Measurements from ENCODE around the gene VSIG10L2.
"Not testable (repeated sequence)": the region's sequence is repeated elsewhere in the genome, so short reads cannot be mapped to it uniquely, and the experiment has no call there.

VSIG10L2 gene

GRCh38 chr11:125979511-125979910 lies 33.7 kb downstream of the VSIG10L2 start:
- no peak overlapping the region for H3K4me3 ChIP-seq (ENCODE audit: insufficient read depth in 1 of 2, low read depth in 1 of 2, low read length in 2 of 2)
- no peak overlapping the region for H2AFZ ChIP-seq (ENCODE audit: low read depth, low read length)
- H2BK5ac ChIP-seq (ENCODE audit: low read depth, low read length, poor library complexity, severe bottlenecking), result no peak overlapping the region
- no peaks in the 10 kb centered on the region for H3K9me3 ChIP-seq (ENCODE audit: control insufficient read depth, low read length)
- no peaks in the 10 kb centered on the region for H3K79me1 ChIP-seq (replicated peaks; ENCODE audit: low read length, poor library complexity, severe bottlenecking)
- peaks cover 5% of the 10 kb centered on the region for H3K4me1 ChIP-seq (ENCODE audit: control insufficient read depth, insufficient read depth, low read depth, low read length)
- H2BK15ac ChIP-seq (ENCODE audit: low read depth, poor library complexity, severe bottlenecking), result no peak overlapping the region
- no peak overlapping the region for H4K8ac ChIP-seq (ENCODE audit: low read length)
- H3K23ac ChIP-seq (ENCODE audit: low read length in 2 of 2), result no peak overlapping the region
- H3K27ac ChIP-seq (ENCODE audit: low read length, poor library complexity, severe bottlenecking), result no peak overlapping the region
- WGBS, result 92% methylated on average over 3 of the region's 3 CpGs
- no peak overlapping the region for H3K18ac ChIP-seq (ENCODE audit: low read depth in 1 of 2, low read length in 2 of 2)
- H4K91ac ChIP-seq (ENCODE audit: low read length), result no peak overlapping the region
- H3K4me2 ChIP-seq (ENCODE audit: low read length, poor library complexity, severe bottlenecking), result no peak overlapping the region
- peaks cover 0 to 98% of the 10 kb centered on the region in 2 experiments for H3K36me3 ChIP-seq (ENCODE audit: control insufficient read depth in 1 of 2, insufficient read depth in 2 of 2, low read depth in 1 of 2, low read length in 2 of 2)
- no peak overlapping the region for H2AK5ac ChIP-seq (ENCODE audit: low read length, severe bottlenecking)
- no peak overlapping the region for H2BK12ac ChIP-seq (ENCODE audit: low read length in 2 of 2)
- no peak for DNase-seq
- H3K4ac ChIP-seq (ENCODE audit: low read depth in 1 of 2, low read length in 2 of 2), result no peak overlapping the region
- H3K14ac ChIP-seq (ENCODE audit: low read length in 2 of 2), result no peak overlapping the region
- no peaks in the 10 kb centered on the region for H3K27me3 ChIP-seq (ENCODE audit: control insufficient read depth in 1 of 2, insufficient read depth in 1 of 2, low read length in 2 of 2)
- H3K9ac ChIP-seq (ENCODE audit: low read length), result no peak overlapping the region
- H2BK120ac ChIP-seq (ENCODE audit: low read depth, low read length), result no peak overlapping the region

- Histone ChIP-seq H3K14ac (ENCODE audit: low read length in 2 of 2) (no peak overlapping the region), H2AK5ac (ENCODE audit: low read length, severe bottlenecking) (no peak overlapping the region), H3K4me1 (ENCODE audit: control insufficient read depth, insufficient read depth, low read depth, low read length) (peaks cover 5% of the 10 kb centered on the region), H3K4ac (ENCODE audit: low read depth in 1 of 2, low read length in 2 of 2) (no peak overlapping the region), H3K23ac (ENCODE audit: low read length in 2 of 2) (no peak overlapping the region), H2BK12ac (ENCODE audit: low read length in 2 of 2) (no peak overlapping the region), H2BK5ac (ENCODE audit: low read depth, low read length, poor library complexity, severe bottlenecking) (no peak overlapping the region), H3K79me1 (replicated peaks; ENCODE audit: low read length, poor library complexity, severe bottlenecking) (no peaks in the 10 kb centered on the region), H3K36me3 (ENCODE audit: control insufficient read depth in 1 of 2, insufficient read depth in 2 of 2, low read depth in 1 of 2, low read length in 2 of 2) (peaks cover 0 to 98% of the 10 kb centered on the region in 2 experiments), H2BK15ac (ENCODE audit: low read depth, poor library complexity, severe bottlenecking) (no peak overlapping the region), H3K9ac (ENCODE audit: low read length) (no peak overlapping the region), H3K18ac (ENCODE audit: low read depth in 1 of 2, low read length in 2 of 2) (no peak overlapping the region), H3K9me3 (ENCODE audit: control insufficient read depth, low read length) (no peaks in the 10 kb centered on the region), H4K91ac (ENCODE audit: low read length) (no peak overlapping the region), H3K27me3 (ENCODE audit: control insufficient read depth in 1 of 2, insufficient read depth in 1 of 2, low read length in 2 of 2) (no peaks in the 10 kb centered on the region), H3K27ac (ENCODE audit: low read length, poor library complexity, severe bottlenecking) (no peak overlapping the region), H4K8ac (ENCODE audit: low read length) (no peak overlapping the region), H2BK120ac (ENCODE audit: low read depth, low read length) (no peak overlapping the region), H3K4me2 (ENCODE audit: low read length, poor library complexity, severe bottlenecking) (no peak overlapping the region), H3K4me3 (ENCODE audit: insufficient read depth in 1 of 2, low read depth in 1 of 2, low read length in 2 of 2) (no peak overlapping the region), H2AFZ (ENCODE audit: low read depth, low read length) (no peak overlapping the region)
- DNase-seq, result no peak
- 97% methylated on average over 8 of the region's 8 CpGs for WGBS
These were observed 34.6 kb downstream of the VSIG10L2 start for GRCh38 chr11:125980436-125980835.

- WGBS, result 93% methylated on average over 3 of the region's 3 CpGs
- H2BK120ac ChIP-seq (ENCODE audit: low read depth, low read length), result no peak overlapping the region
- no peaks in the 10 kb centered on the region for H3K27me3 ChIP-seq (ENCODE audit: control insufficient read depth in 1 of 2, insufficient read depth in 1 of 2, low read length in 2 of 2)
- H3K4me3 ChIP-seq (ENCODE audit: insufficient read depth in 1 of 2, low read depth in 1 of 2, low read length in 2 of 2), result no peak overlapping the region
- H2BK5ac ChIP-seq (ENCODE audit: low read depth, low read length, poor library complexity, severe bottlenecking), result no peak overlapping the region
- no peak overlapping the region for H4K91ac ChIP-seq (ENCODE audit: low read length)
- no peak overlapping the region for H3K4ac ChIP-seq (ENCODE audit: low read depth in 1 of 2, low read length in 2 of 2)
- H2BK15ac ChIP-seq (ENCODE audit: low read depth, poor library complexity, severe bottlenecking), result no peak overlapping the region
- H3K23ac ChIP-seq (ENCODE audit: low read length in 2 of 2), result no peak overlapping the region
- H2AFZ ChIP-seq (ENCODE audit: low read depth, low read length), result no peak overlapping the region
- DNase-seq, result no peak
- no peaks in the 10 kb centered on the region for H3K9me3 ChIP-seq (ENCODE audit: control insufficient read depth, low read length)
- H3K4me2 ChIP-seq (ENCODE audit: low read length, poor library complexity, severe bottlenecking), result no peak overlapping the region
- no peak overlapping the region for H2AK5ac ChIP-seq (ENCODE audit: low read length, severe bottlenecking)
- peaks cover 5% of the 10 kb centered on the region for H3K4me1 ChIP-seq (ENCODE audit: control insufficient read depth, insufficient read depth, low read depth, low read length)
- H3K14ac ChIP-seq (ENCODE audit: low read length in 2 of 2), result no peak overlapping the region
- no peak overlapping the region for H4K8ac ChIP-seq (ENCODE audit: low read length)
- H3K27ac ChIP-seq (ENCODE audit: low read length, poor library complexity, severe bottlenecking), result no peak overlapping the region
- no peak overlapping the region for H3K9ac ChIP-seq (ENCODE audit: low read length)
- no peak overlapping the region for H3K18ac ChIP-seq (ENCODE audit: low read depth in 1 of 2, low read length in 2 of 2)
- H3K36me3 ChIP-seq (ENCODE audit: control insufficient read depth in 1 of 2, insufficient read depth in 2 of 2, low read depth in 1 of 2, low read length in 2 of 2), result peaks cover 0 to 97% of the 10 kb centered on the region in 2 experiments
- H2BK12ac ChIP-seq (ENCODE audit: low read length in 2 of 2), result no peak overlapping the region
- no peaks in the 10 kb centered on the region for H3K79me1 ChIP-seq (replicated peaks; ENCODE audit: low read length, poor library complexity, severe bottlenecking)
These were observed 36.5 kb downstream of the VSIG10L2 start for GRCh38 chr11:125982348-125982730.

GRCh38 chr11:125985956-125986355 lies 40.1 kb downstream of the VSIG10L2 start:
- not testable (repeated sequence) for H3K4me1 ChIP-seq (ENCODE audit: control insufficient read depth, insufficient read depth, low read depth, low read length); H2BK12ac ChIP-seq (ENCODE audit: low read length in 2 of 2); H3K9me3 ChIP-seq (ENCODE audit: control insufficient read depth, low read length); H3K4ac ChIP-seq (ENCODE audit: low read depth in 1 of 2, low read length in 2 of 2); H3K23ac ChIP-seq (ENCODE audit: low read length in 2 of 2); H3K27ac ChIP-seq (ENCODE audit: low read length, poor library complexity, severe bottlenecking); H2BK5ac ChIP-seq (ENCODE audit: low read depth, low read length, poor library complexity, severe bottlenecking); H3K79me1 ChIP-seq (replicated peaks; ENCODE audit: low read length, poor library complexity, severe bottlenecking); H3K27me3 ChIP-seq (ENCODE audit: control insufficient read depth in 1 of 2, insufficient read depth in 1 of 2, low read length in 2 of 2); H3K18ac ChIP-seq (ENCODE audit: low read depth in 1 of 2, low read length in 2 of 2); DNase-seq; H3K9ac ChIP-seq (ENCODE audit: low read length); H2BK120ac ChIP-seq (ENCODE audit: low read depth, low read length); H3K4me2 ChIP-seq (ENCODE audit: low read length, poor library complexity, severe bottlenecking); H4K8ac ChIP-seq (ENCODE audit: low read length); H4K91ac ChIP-seq (ENCODE audit: low read length); H2AK5ac ChIP-seq (ENCODE audit: low read length, severe bottlenecking); H3K4me3 ChIP-seq (ENCODE audit: insufficient read depth in 1 of 2, low read depth in 1 of 2, low read length in 2 of 2); H2BK15ac ChIP-seq (ENCODE audit: low read depth, poor library complexity, severe bottlenecking); H2AFZ ChIP-seq (ENCODE audit: low read depth, low read length)
- Histone ChIP-seq H3K14ac (ENCODE audit: low read length in 2 of 2) (peak overlapping the region in 1 of 2 experiments; percentile 20), H3K36me3 (ENCODE audit: control insufficient read depth in 1 of 2, insufficient read depth in 2 of 2, low read depth in 1 of 2, low read length in 2 of 2) (peaks cover 0 to 88% of the 10 kb centered on the region in 2 experiments)
- WGBS, result 99% methylated on average over 6 of the region's 6 CpGs
